Adipocyte (in vitro differentiated cells): Measurements from ENCODE around the gene RARRES1.
A peak's percentile ranks its signal among the peaks of the same experiment; 100 is the strongest.

Experiments used
- DNase-seq: peaks from one replicate; pipeline ENCODE4 v3.0.0-alpha.2; 2015; ENCODE audit warnings: low read depth
- H3K27me3 ChIP-seq: replicated peaks from 2 replicates; pipeline ENCODE4 v1.7.0; 2013; ENCODE audit warnings: mild to moderate bottlenecking, low read length, moderate library complexity; ENCODE audit not compliant: control insufficient read depth, insufficient read depth
- H3K36me3 ChIP-seq: 2 replicates; pipeline ENCODE4 v1.7.0; 2013; ENCODE audit warnings: low read length, mild to moderate bottlenecking, moderate library complexity; ENCODE audit not compliant: control insufficient read depth, insufficient read depth, severe bottlenecking
- H3K4me1 ChIP-seq: 2 replicates; pipeline ENCODE4 v1.7.0; 2013; ENCODE audit warnings: mild to moderate bottlenecking, low read length, moderate library complexity; ENCODE audit not compliant: control insufficient read depth, insufficient read depth
- H3K4me3 ChIP-seq: 2 replicates; pipeline ENCODE4 v1.7.0; 2013; ENCODE audit warnings: mild to moderate bottlenecking, low read length, moderate library complexity
- H3K9ac ChIP-seq: 2 replicates; pipeline ENCODE4 v1.7.0; 2013; ENCODE audit warnings: mild to moderate bottlenecking, low read length, moderate library complexity
- H3K9me3 ChIP-seq: 2 replicates; pipeline ENCODE4 v1.7.0; 2013; ENCODE audit warnings: mild to moderate bottlenecking, low read length, moderate library complexity; ENCODE audit not compliant: control insufficient read depth

Gene RARRES1

GRCh38 chr3:158743664-158744566 is 11.7 kb upstream of the RARRES1 start:
- H3K27me3 ChIP-seq: no peaks in the 10 kb centered on the region
- no peaks in the 10 kb centered on the region for H3K36me3 ChIP-seq
- H3K9me3 ChIP-seq: no peaks in the 10 kb centered on the region
- H3K4me1 ChIP-seq: peaks cover 18% of the 10 kb centered on the region
- H3K9ac ChIP-seq: no peak overlapping the region
- no peak overlapping the region for H3K4me3 ChIP-seq
- no peak for DNase-seq

GRCh38 chr3:158742871-158743663 is 10.8 kb upstream of the RARRES1 start:
- Histone ChIP-seq H3K36me3 (no peaks in the 10 kb centered on the region), H3K27me3 (no peaks in the 10 kb centered on the region), H3K4me3 (no peak overlapping the region), H3K4me1 (peaks cover 18% of the 10 kb centered on the region), H3K9me3 (no peaks in the 10 kb centered on the region), H3K9ac (no peak overlapping the region)
- peak; percentile 75 for DNase-seq

- peaks cover 9% of the 10 kb centered on the region for H3K9me3 ChIP-seq
- peaks cover 7% of the 10 kb centered on the region for H3K4me1 ChIP-seq
Observed at GRCh38 chr3:158739661-158740060, 7.4 kb upstream of the RARRES1 start.

DNA sequence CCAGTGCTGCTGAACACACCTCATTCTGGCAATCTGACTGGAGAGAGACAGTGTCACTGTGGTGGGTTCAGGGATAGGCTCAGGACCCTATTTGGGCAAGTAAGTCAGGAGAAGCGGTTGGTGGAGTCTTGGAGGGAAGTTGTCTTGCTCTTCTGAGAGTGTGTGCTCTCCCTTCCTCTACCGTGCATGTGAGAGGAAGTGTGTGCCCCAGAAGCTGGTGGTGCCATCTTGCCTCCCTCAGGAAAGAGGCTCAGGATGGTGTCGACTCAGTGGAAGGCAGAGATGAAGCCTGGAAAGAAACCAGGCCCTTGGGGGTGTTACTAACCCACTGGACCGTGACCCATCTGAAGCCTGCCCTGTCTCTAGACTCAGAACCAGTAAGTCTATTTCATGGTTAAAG is 6.8 kb upstream of the RARRES1 start:
- Histone ChIP-seq H3K36me3 (no peaks in the 10 kb centered on the region), H3K9ac (no peak overlapping the region), H3K9me3 (peaks cover 9% of the 10 kb centered on the region), H3K4me3 (no peak overlapping the region), H3K4me1 (peaks cover 7% of the 10 kb centered on the region), H3K27me3 (no peaks in the 10 kb centered on the region)
- no peak for DNase-seq

More at GRCh38 chr3:158739661-158740060, 7.4 kb upstream of the RARRES1 start:
- H3K9ac ChIP-seq: no peak overlapping the region
- DNase-seq: no peak
- H3K4me3 ChIP-seq: no peak overlapping the region
- no peaks in the 10 kb centered on the region for H3K36me3 ChIP-seq
- no peaks in the 10 kb centered on the region for H3K27me3 ChIP-seq

GRCh38 chr3:158738653-158739052 is 6.4 kb upstream of the RARRES1 start:
- no peak overlapping the region for H3K4me3 ChIP-seq
- no peak overlapping the region for H3K9ac ChIP-seq
- H3K36me3 ChIP-seq: no peaks in the 10 kb centered on the region
- H3K27me3 ChIP-seq: no peaks in the 10 kb centered on the region
- peaks cover 9% of the 10 kb centered on the region for H3K9me3 ChIP-seq
- peaks cover 7% of the 10 kb centered on the region for H3K4me1 ChIP-seq
- DNase-seq: no peak

GRCh38 chr3:158737976-158738615 is 5.8 kb upstream of the RARRES1 start:
- Histone ChIP-seq H3K27me3 (no peaks in the 10 kb centered on the region), H3K9ac (no peak overlapping the region), H3K4me1 (peaks cover 4% of the 10 kb centered on the region), H3K9me3 (peaks cover 9% of the 10 kb centered on the region), H3K36me3 (no peaks in the 10 kb centered on the region), H3K4me3 (no peak overlapping the region)
- DNase-seq: no peak

DNA sequence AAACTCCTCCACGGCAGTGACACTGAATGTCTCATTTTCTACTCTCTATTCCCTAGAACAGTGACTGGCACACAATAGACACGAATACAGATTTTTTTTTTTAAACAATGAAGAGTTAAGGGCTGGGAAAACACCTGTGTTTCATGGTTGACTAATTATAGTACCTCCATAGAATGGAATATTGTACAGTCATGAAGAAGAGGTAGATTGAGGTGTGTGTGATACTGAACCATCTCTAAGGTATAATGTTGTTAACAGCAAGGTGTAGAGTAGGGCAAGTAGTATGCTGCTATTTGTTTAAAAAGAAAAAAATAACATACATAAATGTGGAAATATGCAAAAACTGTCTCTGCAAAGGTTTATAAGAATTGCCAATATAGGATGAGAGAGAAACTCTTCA is 5.2 kb upstream of the RARRES1 start:
- Histone ChIP-seq H3K9me3 (peaks cover 9% of the 10 kb centered on the region), H3K9ac (no peak overlapping the region), H3K27me3 (no peaks in the 10 kb centered on the region), H3K4me1 (peaks cover 4% of the 10 kb centered on the region), H3K36me3 (no peaks in the 10 kb centered on the region), H3K4me3 (no peak overlapping the region)
- no peak for DNase-seq

DNA sequence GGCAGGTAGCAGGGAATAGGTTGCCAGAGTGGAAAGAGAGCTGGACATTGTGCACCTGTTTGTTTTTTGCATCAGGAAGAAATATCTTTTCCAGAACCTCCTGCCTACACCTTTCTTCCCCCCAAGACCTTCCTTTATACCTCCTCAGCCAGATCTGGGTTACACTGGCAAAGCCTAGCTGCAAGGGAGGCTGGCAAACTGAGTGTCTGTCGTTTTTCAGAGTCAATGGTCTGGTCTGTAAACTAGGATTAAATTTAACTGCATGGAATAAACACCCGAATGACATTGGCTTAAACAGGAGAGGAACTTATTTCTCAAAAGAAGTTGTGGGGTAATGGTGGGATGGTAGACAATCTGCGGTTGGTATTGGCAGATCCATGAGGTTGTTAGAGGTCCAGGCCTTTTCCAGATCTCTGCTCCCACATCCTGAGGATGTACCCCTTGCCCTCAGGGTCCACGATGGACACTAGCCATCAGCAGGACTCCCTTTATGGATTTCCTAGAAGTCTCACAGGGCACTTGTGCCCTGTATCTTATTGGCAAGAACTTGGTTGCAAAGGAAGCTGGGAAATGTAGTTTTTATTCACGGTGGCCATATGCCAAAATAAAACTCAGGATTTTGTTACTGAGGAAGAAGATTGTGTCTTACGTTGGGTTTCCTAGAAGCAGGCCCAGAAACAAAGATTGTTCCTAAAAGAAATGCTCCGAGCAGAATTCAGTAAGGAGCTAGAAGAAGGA is 3.2 kb upstream of the RARRES1 start:
- no peak overlapping the region for H3K4me3 ChIP-seq
- no peak for DNase-seq
- H3K4me1 ChIP-seq: peaks cover 10% of the 10 kb centered on the region
- no peak overlapping the region for H3K9ac ChIP-seq
- H3K9me3 ChIP-seq: peaks cover 9% of the 10 kb centered on the region
- H3K27me3 ChIP-seq: no peaks in the 10 kb centered on the region
- no peaks in the 10 kb centered on the region for H3K36me3 ChIP-seq

DNA sequence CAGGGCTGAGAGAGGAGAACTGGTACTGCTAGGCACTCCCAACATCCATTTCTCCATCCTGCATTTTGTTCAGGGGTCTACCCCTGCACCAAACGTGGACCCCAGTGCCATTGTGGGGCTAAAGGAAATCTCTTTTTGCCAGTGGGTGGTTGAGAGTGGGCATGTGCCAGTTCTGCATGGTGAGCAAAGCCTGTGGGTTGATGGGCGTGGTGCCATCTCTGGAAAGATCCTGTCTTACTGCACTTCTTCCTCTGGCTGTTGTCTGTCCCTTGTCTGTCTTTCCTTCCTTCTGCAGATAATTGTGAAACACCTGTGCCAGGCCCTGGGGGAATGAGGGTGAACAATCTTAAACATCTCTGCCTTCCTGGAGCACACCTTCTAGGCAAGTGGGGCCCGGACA is 1.4 kb upstream of the RARRES1 start:
- Histone ChIP-seq H3K4me1 (peaks cover 10% of the 10 kb centered on the region), H3K36me3 (no peaks in the 10 kb centered on the region), H3K4me3 (no peak overlapping the region), H3K9me3 (peaks cover 9% of the 10 kb centered on the region), H3K9ac (no peak overlapping the region), H3K27me3 (no peaks in the 10 kb centered on the region)
- DNase-seq: no peak

- DNase-seq: no peak
- peak overlapping the region; percentile 85 for H3K4me3 ChIP-seq
- H3K36me3 ChIP-seq: no peaks in the 10 kb centered on the region
- no peak overlapping the region for H3K9ac ChIP-seq
- H3K9me3 ChIP-seq: peaks cover 9% of the 10 kb centered on the region
- no peaks in the 10 kb centered on the region for H3K27me3 ChIP-seq
- H3K4me1 ChIP-seq: peaks cover 13% of the 10 kb centered on the region
Observed at GRCh38 chr3:158732856-158733200, 571 bp upstream of the RARRES1 start.
